Hepatocyte (in vitro differentiated cells): Measurements from ENCODE around the gene HPCAL4. TPM values are rescaled to one million over a fixed set of nuclear protein-coding genes. Genes with fewer than 3 reads are reported as not detected.

Source experiments
- DNase-seq: peaks from one replicate; pipeline ENCODE4 v3.0.0-alpha.2; 2016; ENCODE audit warnings: low spot score
- H2AFZ ChIP-seq: fragments of 200-600 bp; sonication (generic); 2 replicates; pipeline ENCODE4 v1.6.0; 2016; ENCODE audit warnings: antibody characterized with exemption, mild to moderate bottlenecking
- H3K27ac ChIP-seq: fragments of 200-600 bp; sonication (generic); 2 replicates; pipeline ENCODE4 v1.5.1; 2016; ENCODE audit warnings: mild to moderate bottlenecking
- H3K27me3 ChIP-seq: fragments of 200-600 bp; sonication (generic); 2 replicates; pipeline ENCODE4 v1.6.1; 2016
- H3K36me3 ChIP-seq: fragments of 200-600 bp; sonication (generic); replicated peaks from 2 replicates; pipeline ENCODE4 v1.5.1; 2016; ENCODE audit warnings: low read depth; ENCODE audit not compliant: insufficient read depth
- H3K4me1 ChIP-seq: fragments of 200-600 bp; sonication (generic); 2 replicates; pipeline ENCODE4 v1.5.1; 2016; ENCODE audit warnings: mild to moderate bottlenecking, moderate library complexity; ENCODE audit not compliant: insufficient read depth
- H3K4me2 ChIP-seq: fragments of 200-600 bp; sonication (generic); 2 replicates; pipeline ENCODE4 v1.6.0; 2016
- H3K4me3 ChIP-seq: fragments of 200-600 bp; sonication (generic); 2 replicates; pipeline ENCODE4 v1.5.1; 2016; ENCODE audit warnings: mild to moderate bottlenecking
- H3K79me2 ChIP-seq: fragments of 200-600 bp; sonication (generic); 2 replicates; pipeline ENCODE4 v1.6.0; 2017; ENCODE audit warnings: mild to moderate bottlenecking
- H3K9me2 ChIP-seq: fragments of 200-600 bp; sonication (generic); replicated peaks from 2 replicates; pipeline ENCODE4 v1.6.0; 2017; ENCODE audit warnings: mild to moderate bottlenecking; ENCODE audit not compliant: insufficient read depth
- H3K9me3 ChIP-seq: fragments of 200-600 bp; sonication (generic); 2 replicates; pipeline ENCODE4 v1.5.1; 2016; ENCODE audit warnings: low read depth, mild to moderate bottlenecking
- H4K20me1 ChIP-seq: fragments of 200-600 bp; sonication (generic); 2 replicates; pipeline ENCODE4 v1.6.0; 2016; ENCODE audit warnings: mild to moderate bottlenecking; ENCODE audit not compliant: insufficient read depth, poor library complexity, severe bottlenecking
- CTCF ChIP-seq: fragments of 200-600 bp; sonication (generic); IDR thresholded peaks from 2 replicates; pipeline ENCODE4 v1.5.1; 2016; ENCODE audit warnings: antibody characterized with exemption, mild to moderate bottlenecking; ENCODE audit not compliant: poor library complexity
- EZH2 ChIP-seq: fragments of 200-600 bp; sonication (generic); IDR thresholded peaks from 2 replicates; pipeline ENCODE4 v1.6.1; 2016; ENCODE audit warnings: antibody characterized with exemption, mild to moderate bottlenecking, borderline replicate concordance
- EZH2phosphoT487 ChIP-seq: fragments of 200-600 bp; sonication (generic); IDR thresholded peaks from one replicate; pipeline ENCODE4 v1.6.1; 2018; ENCODE audit warnings: antibody characterized with exemption, mild to moderate bottlenecking, low read depth, moderate library complexity; ENCODE audit not compliant: unreplicated experiment, severe bottlenecking
- WGBS: methylation state at CpG from one replicate; pipeline ENCODE4 v1.1.6; 2016; ENCODE audit warnings: low lambda C conversion rate; ENCODE audit errors: missing lambda C conversion rate; 5-methylcytosine and 5-hydroxymethylcytosine counted together
- polyA plus RNA-seq: library from polyadenylated mRNA; unstranded; fragments of >200 nt; fragmentation: Nextera tagmentation; extraction: Ambion mirVana; gene quantifications from 2 replicates; pipeline ENCODE4 v1.2.1, GENCODE V29; 2016
- total RNA-seq: library from RNA; depleted of rRNA; stranded (reverse); fragments of >200 nt; gene quantifications from 2 replicates; pipeline ENCODE4 v1.2.3, GENCODE V29; 2014

The HPCAL4 gene
- total and polyA plus RNA-seq, 2 experiments from 2014 or later: 13.8 to 15.8 TPM

GRCh38 chr1:39677645-39678044 is 13.6 kb downstream of the HPCAL4 start:
- Histone ChIP-seq H3K9me2 (no peaks in the 10 kb centered on the region), H3K36me3 (no peaks in the 10 kb centered on the region), H3K4me3 (no peak overlapping the region), H3K9me3 (no peaks in the 10 kb centered on the region), H3K27ac (no peak overlapping the region), H3K79me2 (no peaks in the 10 kb centered on the region), H3K27me3 (peaks cover 50% of the 10 kb centered on the region), H2AFZ (no peak overlapping the region), H3K4me1 (no peaks in the 10 kb centered on the region), H3K4me2 (no peak overlapping the region), H4K20me1 (no peaks in the 10 kb centered on the region)
- TF ChIP-seq EZH2phosphoT487: no peak
- 84% methylated on average over 4 of the region's 4 CpGs for WGBS
- no peak for DNase-seq

- DNase-seq: no peak
These were observed 14.2 kb downstream of the HPCAL4 start for GRCh38 chr1:39676948-39677548.

GRCh38 chr1:39675220-39675619 is 16.0 kb downstream of the HPCAL4 start:
- H3K4me2 ChIP-seq: no peak overlapping the region

More at GRCh38 chr1:39676948-39677548, 14.2 kb downstream of the HPCAL4 start:
- Histone ChIP-seq H3K36me3 (no peaks in the 10 kb centered on the region), H3K4me1 (peaks cover 3% of the 10 kb centered on the region), H3K4me2 (no peak overlapping the region), H3K79me2 (no peaks in the 10 kb centered on the region), H2AFZ (no peak overlapping the region), H3K9me2 (no peaks in the 10 kb centered on the region), H3K27ac (no peak overlapping the region), H3K27me3 (peaks cover 52% of the 10 kb centered on the region), H4K20me1 (no peaks in the 10 kb centered on the region), H3K4me3 (no peak overlapping the region), H3K9me3 (no peaks in the 10 kb centered on the region)
- WGBS: 79% methylated on average over 6 of the region's 6 CpGs
- TF ChIP-seq CTCF: no peak
- TF ChIP-seq EZH2: no peak
- no peak for TF ChIP-seq EZH2phosphoT487

More at GRCh38 chr1:39675220-39675619, 16.0 kb downstream of the HPCAL4 start:
- H3K4me1 ChIP-seq: peaks cover 6% of the 10 kb centered on the region
- no peak overlapping the region for H3K4me3 ChIP-seq
- no peak overlapping the region for H3K27ac ChIP-seq
- no peaks in the 10 kb centered on the region for H3K9me3 ChIP-seq
- WGBS: 83% methylated on average over 1 of the region's 1 CpG
- no peak overlapping the region for H2AFZ ChIP-seq
- no peaks in the 10 kb centered on the region for H3K79me2 ChIP-seq
- TF ChIP-seq EZH2: no peak
- no peak for TF ChIP-seq CTCF
- no peak for TF ChIP-seq EZH2phosphoT487
- no peaks in the 10 kb centered on the region for H3K9me2 ChIP-seq
- H4K20me1 ChIP-seq: no peaks in the 10 kb centered on the region
- no peak for DNase-seq
- H3K36me3 ChIP-seq: no peaks in the 10 kb centered on the region
- peaks cover 52% of the 10 kb centered on the region for H3K27me3 ChIP-seq
